ENCODE data around the gene ACTL6B.

GRCh38 chr7:100607111-100607510 lies 49.1 kb downstream of the ACTL6B start:
- TF ChIP-seq CTCF (IDR thresholded peaks at IDR 0.05; ENCODE audit: poor library complexity, severe bottlenecking) (no peak), EZH2 (IDR thresholded peaks at IDR 0.05; ENCODE audit: borderline replicate concordance, insufficient read depth, low read length, poor library complexity, severe bottlenecking) (no peak), EP300 (conservative IDR thresholded peaks at IDR 0.05; ENCODE audit: poor library complexity, severe bottlenecking) (no peak), TAF1 (IDR thresholded peaks at IDR 0.05; ENCODE audit: low read depth) (no peak), POLR2AphosphoS5 (IDR thresholded peaks at IDR 0.05) (no peak), REST (IDR thresholded peaks at IDR 0.05; ENCODE audit: borderline replicate concordance) (no peak)

All from neural cell (in vitro differentiated cells).